Measurements from ENCODE around the gene USP48.
"Not testable (repeated sequence)": the region's sequence is repeated elsewhere in the genome, so short reads cannot be mapped to it uniquely, and the experiment has no call there.

USP48 gene

GRCh38 chr1:21638531-21639341 lies 144.2 kb downstream of the USP48 start:
- peak in 1 of 2 donors; percentile 13 for DNase-seq (ENCODE audit: low read depth in 2 of 2)

- no peak for DNase-seq (ENCODE audit: low read depth in 2 of 2)
Measured at GRCh38 chr1:21637514-21637913, 145.4 kb downstream of the USP48 start.

- no peak for DNase-seq (ENCODE audit: low read depth in 2 of 2)
Measured at GRCh38 chr1:21636029-21636428, 146.9 kb downstream of the USP48 start.

- DNase-seq (ENCODE audit: low read depth in 2 of 2): no peak
Measured at GRCh38 chr1:21634806-21635535, 148.0 kb downstream of the USP48 start.

DNA sequence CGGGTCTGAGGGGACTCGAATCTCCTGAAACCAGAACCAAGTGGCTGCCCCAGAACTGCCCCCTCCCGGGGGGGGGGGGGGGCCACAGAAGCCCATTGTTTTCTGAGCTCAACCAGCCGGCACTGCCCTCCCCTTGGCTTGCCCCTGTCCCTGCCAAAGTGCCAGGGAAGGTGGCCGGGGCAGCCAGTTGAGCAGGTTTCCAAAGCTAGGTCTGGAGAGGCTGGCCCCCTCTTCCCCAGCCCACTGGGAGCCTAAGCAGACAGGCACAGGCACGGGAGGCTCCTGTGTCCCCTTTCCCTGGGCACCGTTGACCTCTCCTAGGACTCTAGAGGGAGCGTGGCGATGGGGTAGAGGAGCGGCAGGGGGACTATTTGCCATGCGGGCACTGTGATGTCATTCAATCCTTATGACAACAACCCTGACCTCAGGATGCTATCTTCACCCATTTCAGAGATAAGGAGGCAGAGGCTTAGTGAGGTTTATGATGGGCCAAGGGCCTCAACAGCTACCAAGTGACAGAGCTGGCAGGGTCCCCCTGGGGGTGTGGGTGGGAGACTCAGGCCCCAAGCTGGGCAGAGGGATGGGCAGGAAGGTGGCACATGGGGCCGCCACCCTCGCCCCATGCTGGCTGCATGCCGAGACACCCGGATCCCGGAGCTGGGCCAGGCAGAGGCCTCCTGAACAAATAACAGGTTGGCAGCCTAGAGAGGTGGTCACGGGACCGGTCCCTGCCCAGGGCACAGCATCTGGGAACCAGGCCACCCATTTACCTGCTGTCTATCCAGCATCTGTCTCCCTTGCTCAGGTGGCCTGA lies 148.8 kb downstream of the USP48 start:
- DNase-seq (ENCODE audit: low read depth in 2 of 2): no peak

GRCh38 chr1:21633141-21633755 lies 149.7 kb downstream of the USP48 start:
- DNase-seq (ENCODE audit: low read depth in 2 of 2): no peak

DNA sequence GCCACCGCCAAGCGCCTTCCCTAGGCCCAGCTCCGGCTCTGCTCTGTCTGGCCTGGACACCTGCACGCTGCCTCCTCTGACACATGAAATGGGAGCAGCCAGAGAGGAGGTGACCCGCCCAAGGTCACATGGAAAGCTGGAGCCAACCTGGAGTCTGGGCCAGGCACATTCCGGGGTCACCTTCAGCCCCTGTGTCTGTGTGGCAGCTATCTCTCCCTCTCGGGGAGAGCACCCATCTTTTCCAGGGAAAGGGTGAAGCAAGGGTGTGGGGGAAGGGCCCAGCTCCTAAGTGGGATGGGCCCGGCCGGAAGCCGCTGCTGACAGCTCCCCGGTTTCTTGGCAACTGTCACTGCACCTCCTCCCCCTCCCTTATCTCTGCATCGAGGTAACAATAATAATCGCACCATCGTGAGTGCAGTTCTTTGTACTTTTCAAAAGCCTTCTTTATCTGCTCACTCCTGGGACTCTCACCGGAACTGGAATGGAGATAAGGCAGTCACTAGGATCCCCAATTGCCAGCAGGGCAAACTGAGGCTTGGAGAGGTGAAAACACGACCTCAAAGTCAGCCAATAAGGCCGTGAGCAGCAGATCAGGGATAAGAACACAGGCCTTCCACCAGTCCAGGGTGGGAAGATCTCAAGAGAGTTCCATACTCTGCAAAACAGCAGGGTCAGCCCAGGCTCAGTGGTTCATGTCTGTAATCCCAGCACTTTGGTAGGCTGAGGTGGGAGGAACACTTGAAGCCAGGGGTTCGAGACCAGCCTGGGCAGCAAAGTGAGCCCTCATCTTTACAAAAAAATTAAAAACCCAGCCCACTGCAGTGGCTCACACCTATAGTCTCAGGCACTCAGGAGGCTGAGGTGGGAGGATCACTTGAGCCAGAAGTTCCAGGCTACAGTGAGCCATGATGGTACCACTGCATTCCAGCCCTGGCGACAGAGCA lies 150.7 kb downstream of the USP48 start:
- no peak for DNase-seq (ENCODE audit: low read depth in 2 of 2)

- DNase-seq (ENCODE audit: low read depth in 2 of 2): not testable (repeated sequence)
Measured at GRCh38 chr1:21631590-21631943, 151.4 kb downstream of the USP48 start.

GRCh38 chr1:21630571-21631343 lies 152.2 kb downstream of the USP48 start:
- DNase-seq (ENCODE audit: low read depth in 2 of 2): no peak

GRCh38 chr1:21629971-21630370 lies 153.0 kb downstream of the USP48 start:
- no peak for DNase-seq (ENCODE audit: low read depth in 2 of 2)

- no peak for DNase-seq (ENCODE audit: low read depth in 2 of 2)
Measured at GRCh38 chr1:21628798-21629393, 154.1 kb downstream of the USP48 start.
